GM19099 (cell line): ENCODE results near the gene MORN5.

ENCODE experiments used
- POLR2A ChIP-seq: IDR thresholded peaks from 3 replicates; pipeline ENCODE4 v1.6.1; 2011; ENCODE audit warnings: low read depth; ENCODE audit not compliant: insufficient read length; ENCODE audit errors: extremely low read depth

MORN5 gene

DNA sequence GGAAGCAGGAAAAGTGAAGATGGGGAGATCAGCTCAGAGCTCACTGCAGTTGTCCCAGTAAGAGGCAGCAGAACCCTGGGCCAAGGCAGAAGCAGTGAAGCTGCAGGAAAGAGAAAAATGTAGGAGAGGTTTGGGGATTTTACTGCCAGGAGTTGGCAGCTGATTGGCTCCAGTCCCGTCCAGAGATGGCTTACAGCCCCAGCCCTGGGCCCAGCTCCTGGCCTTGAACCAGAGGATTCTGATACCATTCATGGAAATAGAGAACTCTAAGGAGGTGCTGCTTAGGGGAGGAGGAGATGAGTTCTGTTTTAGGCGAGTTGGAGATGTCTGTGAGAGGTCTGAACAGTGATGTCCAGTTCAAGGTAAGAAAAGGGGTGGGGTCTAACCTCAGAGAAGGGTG, 4.6 kb downstream of the MORN5 start:
- TF ChIP-seq POLR2A: no peak

- no peak for TF ChIP-seq POLR2A
These were observed 8.6 kb downstream of the MORN5 start for GRCh38 chr9:122168356-122168755.

- TF ChIP-seq POLR2A: no peak
These were observed 12.4 kb downstream of the MORN5 start for GRCh38 chr9:122172131-122172530.

GRCh38 chr9:122173670-122174069, 14.0 kb downstream of the MORN5 start:
- TF ChIP-seq POLR2A: no peak

GRCh38 chr9:122176916-122177315, 17.2 kb downstream of the MORN5 start:
- TF ChIP-seq POLR2A: no peak

GRCh38 chr9:122179054-122179689, 19.5 kb downstream of the MORN5 start:
- no peak for TF ChIP-seq POLR2A

GRCh38 chr9:122179690-122180074, 20.0 kb downstream of the MORN5 start:
- no peak for TF ChIP-seq POLR2A

DNA sequence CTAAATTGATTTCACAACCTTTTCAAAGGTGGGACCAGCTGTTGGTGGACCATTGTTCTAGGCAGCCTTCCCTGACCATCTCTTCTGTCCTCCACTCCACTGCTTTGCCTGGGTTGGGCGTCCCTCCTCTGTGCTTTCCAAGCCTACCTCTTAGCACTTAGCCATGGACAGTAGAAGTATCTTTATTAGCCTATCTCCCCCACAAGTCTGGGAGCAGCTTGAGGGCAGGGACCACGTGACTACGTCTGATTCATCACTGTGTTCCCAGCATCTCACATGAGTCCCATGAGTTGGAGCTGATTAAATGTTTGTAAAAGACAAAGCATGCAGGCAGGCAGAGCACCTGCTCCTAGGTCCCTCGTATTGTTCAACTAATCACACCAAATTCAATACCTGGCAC, 20.9 kb downstream of the MORN5 start:
- no peak for TF ChIP-seq POLR2A

DNA sequence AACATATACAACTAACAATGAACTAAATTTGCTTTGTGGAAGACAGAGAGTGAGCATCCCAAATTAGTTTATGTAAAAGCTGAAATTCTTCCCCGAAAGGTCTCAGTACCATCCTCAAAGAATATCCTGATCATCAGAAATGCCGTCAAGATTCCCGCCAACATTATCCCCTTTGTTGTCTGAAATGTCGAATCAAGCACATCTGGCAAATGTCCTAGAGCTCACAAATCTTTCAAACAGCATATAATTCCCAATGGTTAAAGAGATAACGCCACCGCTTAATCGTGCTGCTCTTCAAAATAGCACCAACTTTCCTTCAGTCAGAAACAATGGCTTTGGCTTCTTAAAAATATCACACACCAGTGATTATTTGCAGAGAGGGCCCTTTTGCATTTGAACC, 23.8 kb downstream of the MORN5 start:
- TF ChIP-seq POLR2A: no peak

- no peak for TF ChIP-seq POLR2A
These were observed 24.8 kb downstream of the MORN5 start for GRCh38 chr9:122184551-122184950.

DNA sequence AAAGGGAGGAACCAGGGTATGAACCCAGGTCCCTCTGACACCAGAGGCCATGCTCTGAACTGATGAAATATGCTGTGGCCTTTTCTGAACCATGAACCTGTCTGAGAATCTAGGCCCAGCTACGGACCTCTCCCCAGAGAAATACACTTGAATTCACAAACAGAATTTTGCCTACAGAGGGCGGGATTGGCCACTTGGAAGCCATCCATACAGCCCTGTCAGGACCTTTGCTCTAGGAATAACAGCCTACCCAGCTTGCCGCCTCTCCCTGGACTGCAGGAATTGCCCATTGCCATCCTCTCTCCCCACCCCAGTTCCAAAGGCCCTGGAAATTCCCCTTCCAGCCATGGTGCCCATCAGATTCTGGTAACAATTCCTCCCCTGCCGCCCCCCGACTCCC, 26.6 kb downstream of the MORN5 start:
- no peak for TF ChIP-seq POLR2A

- TF ChIP-seq POLR2A: no peak
These were observed 27.2 kb downstream of the MORN5 start for GRCh38 chr9:122186777-122187470.

DNA sequence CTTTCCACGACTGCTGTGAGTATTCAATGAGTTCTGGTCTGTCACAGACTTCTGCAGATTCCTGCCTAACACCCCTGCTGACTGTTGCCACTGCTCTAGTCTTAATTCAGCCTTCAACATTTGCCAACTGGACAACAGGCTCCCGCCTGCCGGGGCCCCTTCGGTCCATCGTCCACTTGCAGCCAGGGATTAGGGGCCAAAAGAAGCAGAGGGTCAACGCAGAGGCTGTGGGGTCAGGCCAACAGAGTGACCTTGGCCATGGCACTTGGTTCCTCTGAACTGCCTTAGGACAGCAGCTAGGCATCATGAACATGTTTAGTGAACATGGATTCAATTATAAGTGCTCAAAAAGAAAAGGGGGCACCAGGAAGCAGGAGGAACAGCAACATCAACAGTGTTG, 28.7 kb downstream of the MORN5 start:
- no peak for TF ChIP-seq POLR2A

DNA sequence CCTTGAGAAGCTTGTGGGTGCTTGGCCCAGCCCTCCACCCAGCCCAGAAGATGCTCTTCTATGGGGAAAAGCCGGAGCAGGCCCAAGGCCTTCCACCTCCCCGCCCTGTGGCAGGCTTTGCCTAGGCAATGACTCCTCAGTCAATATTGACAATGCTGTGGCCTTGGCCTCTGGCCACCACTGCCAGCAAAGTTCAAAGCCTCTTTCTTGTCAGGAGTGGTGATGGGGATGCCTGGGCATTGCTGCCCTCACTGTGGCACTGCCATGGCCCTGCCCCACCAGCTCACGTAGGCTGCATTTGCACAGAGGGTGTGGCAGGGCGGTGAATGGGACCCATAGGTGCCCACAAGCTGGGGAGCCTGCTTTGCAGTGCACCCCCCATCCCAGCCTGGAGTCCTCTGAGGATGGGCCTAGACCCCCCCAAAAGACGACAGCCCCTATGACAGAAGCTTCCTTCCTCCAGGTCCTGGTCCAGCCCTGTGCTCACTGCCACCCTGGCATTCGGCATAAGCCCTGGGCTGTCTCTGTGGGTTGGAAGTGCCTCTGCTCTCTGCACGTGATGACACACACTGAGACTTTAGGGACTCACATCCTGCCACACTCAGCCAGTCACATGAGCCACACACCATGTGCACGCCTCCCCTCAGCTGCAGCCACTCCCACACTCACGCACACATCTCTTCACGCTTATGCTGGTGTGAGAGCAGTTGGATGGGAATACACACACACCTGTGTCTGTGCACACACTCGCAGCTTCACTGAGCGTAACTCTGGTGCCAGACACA, 31.1 kb downstream of the MORN5 start:
- no peak for TF ChIP-seq POLR2A

- TF ChIP-seq POLR2A: no peak
These were observed 31.9 kb downstream of the MORN5 start for GRCh38 chr9:122191584-122191983.
